Measurements from ENCODE around the gene KDM4B. TPM values are rescaled to one million over a fixed set of nuclear protein-coding genes. Genes with fewer than 3 reads are reported as not detected.
A peak's percentile ranks its signal among the peaks of the same experiment; 100 is the strongest.
"Not testable (repeated sequence)": the region's sequence is repeated elsewhere in the genome, so short reads cannot be mapped to it uniquely, and the experiment has no call there.

Gene KDM4B
- total RNA-seq, 1 donor from 2014 or later: 24.5 TPM

DNA sequence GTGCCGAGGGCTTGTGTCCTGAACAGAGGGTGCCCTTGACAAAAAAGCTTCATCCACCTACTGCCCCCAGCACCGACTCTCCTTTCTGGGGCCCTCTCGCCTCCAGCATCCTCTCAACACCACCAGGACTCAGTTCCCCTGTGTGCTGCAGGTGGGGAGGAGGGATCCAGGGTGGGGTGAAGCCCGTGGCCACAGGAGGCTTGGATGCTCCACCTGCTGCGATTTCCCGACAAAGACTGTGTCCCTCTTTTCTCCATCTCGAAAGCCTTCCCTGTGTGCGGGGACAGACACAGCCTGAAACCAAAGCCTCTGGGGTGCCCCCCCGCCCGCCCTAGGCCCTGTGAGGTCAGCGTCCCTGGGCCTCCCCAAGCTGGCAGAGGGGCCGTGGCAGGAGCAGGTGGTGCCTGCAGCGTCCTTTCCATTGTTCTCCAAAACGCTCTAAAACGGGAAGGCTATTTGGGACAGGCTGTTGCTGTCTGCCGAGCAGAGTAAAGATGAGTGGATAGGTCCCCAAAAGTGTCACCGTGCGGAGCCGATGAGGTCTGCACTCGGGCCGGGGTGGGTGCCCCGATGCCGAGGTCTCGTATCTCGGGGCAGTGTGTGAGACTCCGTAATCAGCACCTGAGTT is 186.0 kb downstream of the KDM4B start:
- peak in 1 of 2 donors; percentile 28 for DNase-seq (ENCODE audit: low spot score in 2 of 2)
- no peak for FAIRE-seq

DNA sequence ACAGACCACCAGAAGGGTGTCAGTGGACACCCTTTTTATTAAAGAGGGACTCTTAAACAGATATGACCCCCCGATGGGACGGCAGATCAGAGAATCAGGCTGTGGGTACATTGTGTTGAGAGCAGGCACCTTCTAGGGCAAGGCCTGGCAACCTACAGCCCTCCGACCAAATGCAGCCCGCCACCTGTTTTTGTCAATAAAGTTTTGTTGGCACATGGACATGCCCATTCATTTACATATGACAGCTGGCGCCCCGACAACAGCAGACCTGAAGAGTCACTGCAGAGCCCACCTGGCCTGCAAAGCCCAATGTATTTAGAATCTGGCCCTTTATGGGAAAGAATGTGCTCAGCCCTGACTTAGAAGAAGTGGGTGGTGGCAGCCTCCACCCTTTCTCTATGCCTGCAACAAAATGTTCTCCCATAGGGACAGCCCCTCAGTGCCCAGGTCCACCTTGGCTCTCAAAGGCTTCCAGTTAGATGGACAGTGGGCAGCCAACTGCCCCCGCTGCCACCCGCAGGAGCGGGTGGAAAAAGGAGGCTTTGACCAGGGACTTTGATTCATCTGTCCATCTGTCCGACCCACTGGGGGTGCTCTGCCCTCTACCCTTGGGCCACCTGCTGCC is 186.8 kb downstream of the KDM4B start:
- DNase-seq (ENCODE audit: low spot score in 2 of 2) (peak in 1 of 2 donors; percentile 15), FAIRE-seq (no peak)

DNA sequence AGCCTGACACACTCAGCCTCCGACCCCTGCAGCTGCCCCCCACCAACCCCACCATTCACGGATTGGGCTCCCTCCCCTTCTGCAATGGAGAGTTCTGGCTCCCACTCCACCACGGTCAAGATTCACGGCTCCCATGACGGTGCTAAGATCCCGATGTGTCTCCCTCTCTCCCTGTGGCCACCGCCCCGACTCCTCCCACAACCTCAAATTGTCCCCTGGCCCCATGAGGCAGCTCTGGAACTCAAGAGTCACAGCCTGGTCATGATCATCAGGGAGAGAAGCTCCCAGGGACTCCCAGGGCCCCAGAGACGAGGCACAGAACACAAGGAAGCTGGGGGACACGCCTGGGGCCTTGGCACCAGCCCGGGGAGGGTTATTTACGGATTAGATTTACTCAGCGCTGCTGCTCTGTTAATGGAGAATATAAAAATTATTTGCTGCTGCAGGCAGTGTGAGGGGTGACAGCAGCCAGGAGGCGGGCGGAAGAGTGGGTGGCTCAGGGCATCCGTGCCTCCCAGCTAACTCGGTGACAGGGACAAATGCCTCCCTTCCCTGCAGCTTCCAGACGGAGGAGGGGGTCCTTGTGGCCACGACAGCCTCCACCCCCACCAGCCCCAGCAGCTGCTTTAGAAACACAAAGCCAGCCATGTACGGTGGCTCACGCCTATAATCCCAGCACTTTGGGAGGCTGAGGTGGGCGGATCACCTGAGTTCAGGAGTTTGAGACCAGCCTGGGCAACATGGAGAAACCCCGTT is 187.5 kb downstream of the KDM4B start:
- no peak for FAIRE-seq
- no peak for DNase-seq (ENCODE audit: low spot score in 2 of 2)

DNA sequence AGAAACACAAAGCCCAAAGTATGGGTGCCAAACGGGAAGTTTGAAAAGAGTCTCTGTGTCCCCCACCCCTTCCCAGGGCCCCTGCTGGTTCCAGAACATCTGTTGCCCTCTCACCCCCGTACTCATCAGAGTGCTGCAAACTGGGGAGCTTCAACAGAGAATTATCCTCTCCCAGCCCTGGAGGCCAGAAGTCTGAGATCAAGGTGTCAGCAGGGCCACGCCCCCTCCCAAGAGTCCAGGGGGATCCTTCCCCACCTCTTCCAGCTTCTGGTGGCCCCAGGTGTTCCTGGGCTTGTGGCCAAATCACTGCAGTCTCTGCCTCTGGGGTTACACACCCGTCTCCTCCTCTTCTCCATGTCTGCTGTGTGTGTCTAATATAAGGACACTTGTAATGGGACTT is 188.3 kb downstream of the KDM4B start:
- FAIRE-seq (no peak), DNase-seq (ENCODE audit: low spot score in 2 of 2) (no peak)

DNA sequence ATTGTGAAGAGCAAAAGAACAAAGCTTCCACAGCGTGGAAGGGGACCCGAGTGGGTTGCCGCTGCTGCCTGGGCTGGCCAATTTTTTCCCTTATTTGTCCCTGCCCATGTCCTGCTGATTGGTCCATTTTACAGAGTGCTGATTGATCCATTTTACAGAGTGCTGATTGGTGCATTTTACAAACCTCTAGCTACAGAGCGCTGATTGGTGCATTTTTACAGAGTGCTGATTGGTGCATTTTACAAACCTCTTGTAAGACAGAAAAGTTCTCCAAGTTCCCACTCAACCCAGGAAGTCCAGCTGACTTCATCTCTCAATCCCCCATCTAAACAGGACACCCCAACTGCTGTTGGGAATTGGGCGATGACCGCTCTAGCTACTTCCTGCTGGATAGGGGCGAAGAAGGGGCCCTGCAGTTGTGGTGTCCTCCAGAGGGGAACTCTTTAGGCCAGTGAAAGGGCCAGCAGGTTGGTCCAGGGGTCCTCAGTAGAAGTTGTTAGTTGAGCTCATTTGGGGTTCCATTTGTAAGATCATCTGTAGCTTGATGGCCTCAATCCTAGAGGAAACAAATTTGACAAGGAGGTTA is 189.7 kb downstream of the KDM4B start:
- DNase-seq (ENCODE audit: low spot score in 2 of 2); FAIRE-seq: not testable (repeated sequence)

DNA sequence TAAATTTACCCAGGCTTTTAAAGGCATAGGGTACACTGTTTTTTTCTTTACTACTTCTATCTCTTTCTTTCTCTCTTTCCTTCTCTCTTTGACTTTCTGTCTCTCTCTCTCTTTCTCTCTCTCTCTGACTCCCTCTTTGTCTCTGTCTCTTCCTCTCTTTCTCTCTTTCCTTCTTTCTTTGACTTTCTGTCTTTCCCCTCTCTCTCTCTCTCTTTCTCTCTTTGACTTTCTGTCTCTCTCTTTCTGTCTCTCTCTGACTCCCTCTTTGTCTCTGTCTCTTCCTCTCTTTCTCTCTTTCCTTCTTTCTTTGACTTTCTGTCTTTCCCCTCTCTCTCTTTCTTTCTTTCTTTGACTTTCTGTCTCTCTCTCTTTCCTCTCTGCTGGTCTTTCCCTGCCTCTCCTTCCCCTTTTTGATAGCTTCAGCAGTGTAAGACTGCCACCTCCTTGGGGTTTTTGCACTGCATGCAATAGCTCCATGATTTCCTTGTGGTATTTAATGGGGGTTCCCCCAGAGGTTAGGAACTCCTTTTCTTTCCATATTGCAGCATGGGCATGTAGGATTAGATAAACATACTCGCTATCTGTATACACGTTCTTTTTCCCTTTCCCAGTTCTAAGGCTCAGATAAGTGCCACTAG is 191.4 kb downstream of the KDM4B start:
- not testable (repeated sequence) for FAIRE-seq; DNase-seq (ENCODE audit: low spot score in 2 of 2)

DNA sequence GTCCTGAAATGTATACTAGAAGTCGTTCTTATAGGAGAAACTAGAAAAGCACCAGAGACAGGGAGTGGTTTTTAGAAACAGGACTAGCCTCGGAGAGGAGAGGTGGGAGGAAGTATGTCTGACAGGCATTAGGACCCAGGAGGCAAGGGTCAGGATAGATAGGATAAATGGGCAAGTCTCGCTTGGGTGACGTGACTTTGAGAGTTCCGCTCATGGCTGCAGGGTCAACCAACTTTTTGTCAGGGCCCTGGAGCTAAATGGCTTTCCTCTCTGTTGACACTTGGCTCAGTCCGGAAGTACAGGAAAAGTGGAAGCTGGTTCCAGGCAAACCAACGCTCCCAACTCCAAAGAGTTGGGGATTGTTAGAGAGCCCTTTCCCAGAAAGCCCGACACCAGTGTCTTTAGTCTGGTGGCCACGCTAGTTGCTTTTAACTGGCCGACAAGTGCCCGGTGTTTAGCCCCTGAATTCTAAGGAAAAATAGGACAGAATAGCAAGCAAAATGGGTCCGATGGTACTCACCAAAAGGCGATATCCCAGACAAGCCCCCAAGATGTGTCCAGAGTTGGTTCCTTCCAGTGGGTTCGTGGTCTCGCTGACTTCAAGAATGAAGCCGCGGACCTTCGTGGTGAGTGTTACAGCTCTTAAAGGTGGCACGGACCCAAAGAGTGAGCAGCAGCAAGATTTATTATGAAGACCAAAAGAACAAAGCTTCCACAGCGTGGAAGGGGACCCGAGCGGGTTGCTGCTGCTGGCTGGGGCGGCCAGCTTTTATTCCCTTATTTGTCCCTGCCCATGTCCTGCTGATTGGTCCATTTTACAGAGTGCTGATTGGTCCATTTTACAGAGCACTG is 196.2 kb downstream of the KDM4B start:
- not testable (repeated sequence) for FAIRE-seq; DNase-seq (ENCODE audit: low spot score in 2 of 2)

DNA sequence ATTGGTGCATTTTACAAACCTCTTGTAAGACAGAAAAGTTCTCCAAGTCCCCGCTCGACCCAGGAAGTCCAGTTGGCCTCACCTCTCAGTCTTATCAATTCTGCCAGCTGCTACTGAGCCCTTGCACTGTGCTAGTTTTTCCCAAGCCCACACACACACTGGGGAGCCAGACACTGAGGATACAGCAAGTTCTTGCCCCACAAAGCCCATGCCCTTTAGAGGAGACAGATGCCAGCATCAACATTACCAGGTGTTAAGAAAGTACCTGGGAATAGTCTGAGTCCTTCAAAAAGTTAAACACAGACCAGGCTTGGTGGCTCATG is 196.7 kb downstream of the KDM4B start:
- FAIRE-seq: no peak

DNA sequence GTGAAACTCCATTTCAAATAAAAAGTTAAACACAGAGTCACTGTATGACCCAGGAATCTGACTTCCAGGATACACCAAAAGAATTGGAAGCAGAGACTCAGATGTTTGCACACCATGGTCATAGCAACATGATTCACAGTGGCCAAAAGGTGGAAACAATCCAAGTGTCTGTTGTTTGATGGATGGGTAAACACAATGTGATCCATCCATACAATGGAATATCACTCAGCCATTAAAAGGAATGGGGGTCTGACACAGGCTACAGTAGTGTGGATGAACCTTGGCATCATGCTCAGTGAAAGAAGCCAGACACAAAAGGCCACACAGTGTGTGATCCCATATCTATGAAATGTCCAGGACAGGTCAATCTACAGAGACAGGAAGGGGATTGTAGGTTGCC is 197.3 kb downstream of the KDM4B start:
- FAIRE-seq (no peak), DNase-seq (ENCODE audit: low spot score in 2 of 2) (no peak)

More for the DNA sequence above, 196.7 kb downstream of the KDM4B start:
- DNase-seq (ENCODE audit: low spot score in 2 of 2): no peak

DNA sequence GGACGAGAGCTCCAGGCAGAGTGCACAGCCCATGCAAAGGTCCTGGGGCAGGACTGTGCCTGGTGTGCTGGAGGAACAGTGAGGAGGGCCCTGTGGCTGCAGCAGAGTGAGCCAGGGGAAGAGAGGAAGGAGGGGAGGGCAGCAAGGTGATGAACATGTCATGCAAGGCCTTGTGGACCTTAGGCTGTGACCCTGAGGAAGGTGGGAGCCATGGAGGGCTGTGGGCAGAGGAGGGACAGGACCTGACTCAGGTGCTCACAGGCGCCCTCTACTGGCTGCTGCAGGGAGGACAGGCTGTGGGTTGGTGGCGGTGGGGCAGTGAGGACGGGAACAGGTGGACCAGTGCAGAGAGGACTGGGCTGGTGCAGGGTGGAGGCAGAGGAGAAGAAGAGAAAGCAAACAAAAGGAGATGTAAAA is 201.4 kb downstream of the KDM4B start:
- FAIRE-seq (no peak), DNase-seq (ENCODE audit: low spot score in 2 of 2) (no peak)

DNA sequence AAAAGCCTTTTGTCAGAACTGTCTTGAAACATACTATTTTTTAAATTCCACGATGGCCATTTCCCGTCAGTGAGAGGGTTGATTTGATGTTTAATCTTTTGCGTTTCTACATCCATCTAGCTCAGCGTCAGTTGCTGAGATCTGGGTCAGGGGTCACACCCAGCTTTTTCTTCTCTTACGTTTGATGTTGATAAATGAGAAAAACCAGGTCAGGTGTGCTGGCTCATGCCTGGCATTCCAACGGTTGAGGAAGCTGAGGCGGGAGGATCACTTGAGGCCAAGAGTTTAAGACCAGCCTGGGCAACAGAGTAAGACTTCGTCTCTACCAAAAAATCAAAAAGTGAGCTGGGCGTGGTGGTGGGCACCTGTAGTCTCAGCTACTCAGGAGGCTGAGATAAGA is 202.8 kb downstream of the KDM4B start:
- FAIRE-seq: no peak
- DNase-seq (ENCODE audit: low spot score in 2 of 2): no peak

DNA sequence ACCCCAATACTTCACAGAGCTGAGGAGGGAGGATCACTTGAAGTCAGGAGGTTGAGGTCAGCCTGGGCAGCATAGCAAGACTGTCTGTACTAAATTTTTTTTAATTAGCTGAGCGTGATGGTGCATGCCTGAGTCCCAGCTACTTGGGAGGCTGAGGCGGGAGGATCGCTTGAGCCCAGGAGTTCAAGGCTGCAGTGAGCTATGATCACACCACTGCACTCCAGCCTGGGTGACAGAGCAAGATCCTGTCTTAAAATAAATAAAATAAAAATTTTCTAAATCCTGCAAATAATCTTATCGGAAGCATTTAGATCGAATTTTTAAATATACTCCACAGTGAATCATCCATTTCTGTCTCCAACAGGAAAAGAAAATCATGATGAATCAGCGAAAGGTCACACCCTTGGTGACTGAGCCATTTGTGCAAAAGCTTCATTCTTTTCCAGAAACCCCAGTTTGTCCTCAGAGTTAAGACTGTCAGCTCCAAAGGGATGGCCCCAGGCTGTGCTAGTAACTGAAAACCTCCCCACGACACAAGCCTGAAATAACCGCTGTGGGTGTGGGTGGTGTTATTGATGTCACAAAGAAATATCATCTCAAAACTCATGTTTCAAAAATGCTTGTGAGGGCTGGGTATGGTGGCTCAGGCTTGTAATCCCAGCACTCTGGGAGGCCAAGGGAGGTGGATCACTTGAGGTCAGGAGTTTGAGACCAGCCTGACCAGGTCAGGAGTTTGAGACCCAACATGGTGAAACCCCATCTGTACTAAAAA is 204.1 kb downstream of the KDM4B start:
- no peak for DNase-seq (ENCODE audit: low spot score in 2 of 2)

DNA sequence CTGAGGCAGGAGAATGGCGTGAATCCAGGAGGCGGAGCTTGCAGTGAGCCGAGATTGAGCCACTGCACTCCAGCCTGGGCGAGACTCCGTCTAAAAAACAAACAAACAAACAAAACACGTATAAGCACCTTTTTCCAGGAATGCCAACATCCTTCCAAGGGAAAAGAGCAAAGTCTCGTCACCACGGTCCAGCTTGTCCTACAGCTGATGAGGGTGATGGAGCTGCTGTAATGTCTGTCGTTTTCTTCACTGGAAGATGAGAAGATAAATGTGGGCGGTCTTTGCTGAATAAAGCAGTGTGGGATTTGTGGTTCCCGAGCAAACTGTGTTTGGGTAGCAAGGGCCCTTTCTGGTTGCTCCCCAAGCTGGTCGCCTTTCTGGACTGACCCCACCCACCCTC is 205.1 kb downstream of the KDM4B start:
- FAIRE-seq (no peak), DNase-seq (ENCODE audit: low spot score in 2 of 2) (no peak)

More for the DNA sequence above, 204.1 kb downstream of the KDM4B start:
- no peak for FAIRE-seq

DNA sequence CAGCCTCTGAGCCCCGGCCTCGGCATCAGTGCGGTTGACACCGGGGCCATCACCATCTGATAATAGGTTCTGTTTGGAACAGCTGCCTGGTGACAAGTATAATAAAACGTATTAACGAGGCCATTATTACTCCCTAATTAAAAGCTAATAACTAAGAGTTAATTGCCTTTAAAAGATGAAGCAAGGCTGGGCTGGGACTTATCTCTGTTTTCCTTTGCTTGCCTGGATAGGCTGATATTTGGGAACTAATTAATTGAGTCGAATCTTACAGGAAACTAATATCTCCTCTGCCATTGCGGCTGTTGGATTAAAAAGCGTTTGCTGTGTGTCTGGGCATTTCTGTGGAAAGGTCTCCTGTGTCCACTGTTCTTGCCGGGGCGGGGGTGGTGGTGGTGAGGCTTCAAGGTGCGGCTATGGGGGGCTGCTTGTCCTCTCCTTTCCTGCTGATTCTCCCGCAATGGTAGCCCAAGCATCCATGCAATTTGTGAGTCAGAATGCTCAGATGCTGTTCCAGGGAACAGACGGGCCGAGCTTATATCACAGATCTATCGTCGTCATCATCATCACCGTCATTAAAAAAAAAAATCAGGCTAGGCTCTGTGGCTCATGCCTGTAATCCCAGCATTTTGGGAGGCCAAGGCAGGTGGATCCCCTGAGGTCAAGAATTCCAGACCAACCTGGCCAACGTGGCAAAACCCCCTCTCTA is 209.0 kb downstream of the KDM4B start:
- no peak for DNase-seq (ENCODE audit: low spot score in 2 of 2)
- FAIRE-seq: no peak

DNA sequence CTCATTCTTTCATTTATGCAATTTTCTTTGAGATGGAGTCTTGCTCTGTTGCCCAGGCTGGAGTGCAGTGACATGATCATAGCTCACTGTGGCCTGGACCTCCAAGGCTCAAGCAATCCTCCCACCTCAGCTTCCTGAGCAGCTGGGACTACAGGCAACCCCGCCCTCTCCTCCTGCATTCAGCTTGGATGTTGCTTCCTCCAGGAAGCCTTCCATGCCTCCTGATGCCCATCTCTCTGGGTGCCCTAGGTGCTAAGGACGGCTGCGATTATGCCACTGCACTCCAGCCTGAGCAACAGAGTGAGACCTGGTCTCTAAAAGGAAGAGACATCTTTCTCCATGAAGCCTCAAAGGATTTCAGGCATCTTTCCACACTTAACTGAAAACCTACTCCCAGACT is 209.9 kb downstream of the KDM4B start:
- DNase-seq (ENCODE audit: low spot score in 2 of 2): no peak
- FAIRE-seq: no peak

DNA sequence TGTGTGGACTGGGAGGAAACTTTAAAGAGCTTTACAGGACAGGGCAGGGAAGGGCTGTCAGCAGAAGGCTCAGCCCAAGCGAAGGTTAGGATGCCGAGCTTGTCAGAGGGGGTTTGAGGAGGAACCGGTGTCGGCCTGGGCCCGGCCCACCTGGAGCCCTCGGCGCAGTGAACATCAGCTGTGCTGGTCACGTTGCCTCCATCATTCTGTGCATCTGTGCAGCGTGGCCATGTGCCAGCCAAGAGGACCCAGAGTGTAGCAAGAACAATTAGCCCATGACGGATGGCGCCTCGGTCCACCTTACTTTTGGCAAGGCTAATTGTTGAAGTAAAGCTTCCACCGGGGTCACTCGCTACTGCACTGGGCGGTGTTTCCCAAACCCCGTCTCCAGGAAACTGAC is 210.3 kb downstream of the KDM4B start:
- DNase-seq (ENCODE audit: low spot score in 2 of 2) (no peak), FAIRE-seq (no peak)

DNA sequence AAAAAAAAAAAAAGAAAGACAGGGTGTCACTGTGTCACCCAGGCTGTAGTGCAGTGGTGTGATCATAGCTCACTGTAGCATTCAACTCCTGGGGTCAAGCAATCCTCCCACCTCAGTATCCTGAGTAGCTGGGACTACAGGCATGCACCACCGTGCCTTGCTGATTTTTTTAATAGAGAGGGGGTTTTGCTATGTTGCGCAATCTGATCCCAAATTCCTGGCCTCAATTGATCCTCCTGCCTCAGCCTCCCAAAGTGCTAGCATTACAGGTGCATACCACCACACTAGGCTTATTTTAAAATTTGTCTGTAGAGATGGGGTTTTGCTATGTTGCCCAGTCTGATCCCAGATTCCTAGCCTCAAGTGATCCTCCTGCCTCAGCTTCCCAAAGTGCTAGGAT is 212.4 kb downstream of the KDM4B start:
- DNase-seq (ENCODE audit: low spot score in 2 of 2) (no peak), FAIRE-seq (no peak)

DNA sequence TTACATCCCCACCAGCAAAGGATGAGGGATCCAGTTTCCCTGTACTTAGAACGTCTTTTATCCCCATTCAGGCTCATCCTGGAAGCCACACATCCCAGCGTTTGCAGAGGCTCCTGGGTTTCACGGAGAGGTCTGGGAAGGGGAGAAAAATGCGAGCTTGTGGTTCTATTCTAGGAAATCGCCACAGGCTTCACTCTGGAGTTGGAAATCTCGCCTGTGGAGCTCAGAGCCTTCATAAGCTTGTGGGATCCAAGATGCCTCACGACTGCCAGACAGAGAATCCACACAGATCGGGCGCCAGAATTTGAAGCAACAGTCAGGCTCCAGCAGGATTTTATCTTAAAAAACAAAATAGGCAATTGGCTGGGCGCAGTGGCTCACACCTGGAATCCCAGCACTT is 213.8 kb downstream of the KDM4B start:
- FAIRE-seq (no peak), DNase-seq (ENCODE audit: low spot score in 2 of 2) (no peak)

DNA sequence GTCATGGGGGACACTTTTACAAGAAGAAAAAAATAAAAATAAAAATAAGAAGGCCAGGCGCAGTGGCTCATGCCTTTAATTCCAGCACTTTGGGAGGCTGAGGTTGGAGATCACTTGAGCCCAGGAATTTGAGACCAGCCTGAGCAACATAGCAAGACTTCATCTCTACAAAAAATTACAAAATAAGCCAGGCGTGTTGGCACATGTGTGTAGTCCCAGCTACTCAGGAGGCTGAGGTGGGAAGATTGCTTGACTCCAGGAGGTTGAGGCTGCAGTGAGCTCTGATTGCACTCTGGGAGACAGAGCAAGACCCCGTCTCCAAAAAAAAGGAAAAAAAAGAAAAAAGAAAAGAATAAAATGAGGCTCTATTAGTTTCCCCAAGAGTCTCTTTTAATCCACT is 214.7 kb downstream of the KDM4B start:
- no peak for FAIRE-seq

More for the DNA sequence above, 214.7 kb downstream of the KDM4B start:
- DNase-seq (ENCODE audit: low spot score in 2 of 2): no peak

Measured in frontal cortex (tissue), 4 donors.